ENCODE results near the gene SKAP1.

GRCh38 chr17:48296453-48296852 lies 133.6 kb downstream of the SKAP1 start:
- no peak for TF ChIP-seq POLR2AphosphoS5 (IDR thresholded peaks at IDR 0.05; ENCODE audit: low read depth, low read length)
- no peak for TF ChIP-seq POLR2A (IDR thresholded peaks at IDR 0.05; ENCODE audit: low read depth, low read length)
